NCI-H345 treated with DMSO at 0.1 percent for 48 hours (cell line): ENCODE data around the gene S100A13.
"Not testable (repeated sequence)": the region's sequence is repeated elsewhere in the genome, so short reads cannot be mapped to it uniquely, and the experiment has no call there.

Experiments used
- DNase-seq: peaks from one replicate; lab custom pipeline; 2025; ENCODE audit not compliant: unreplicated experiment; lab: John Stamatoyannopoulos, UW

The S100A13 gene

GRCh38 chr1:153648000-153648643, 20.8 kb upstream of the S100A13 start:
- no peak for DNase-seq

GRCh38 chr1:153647346-153647714, 20.0 kb upstream of the S100A13 start:
- DNase-seq, result no peak

GRCh38 chr1:153646672-153647345, 19.5 kb upstream of the S100A13 start:
- DNase-seq, result no peak

GRCh38 chr1:153643816-153644215, 16.5 kb upstream of the S100A13 start:
- DNase-seq, result no peak

GRCh38 chr1:153643100-153643499, 15.8 kb upstream of the S100A13 start:
- no peak for DNase-seq

DNA sequence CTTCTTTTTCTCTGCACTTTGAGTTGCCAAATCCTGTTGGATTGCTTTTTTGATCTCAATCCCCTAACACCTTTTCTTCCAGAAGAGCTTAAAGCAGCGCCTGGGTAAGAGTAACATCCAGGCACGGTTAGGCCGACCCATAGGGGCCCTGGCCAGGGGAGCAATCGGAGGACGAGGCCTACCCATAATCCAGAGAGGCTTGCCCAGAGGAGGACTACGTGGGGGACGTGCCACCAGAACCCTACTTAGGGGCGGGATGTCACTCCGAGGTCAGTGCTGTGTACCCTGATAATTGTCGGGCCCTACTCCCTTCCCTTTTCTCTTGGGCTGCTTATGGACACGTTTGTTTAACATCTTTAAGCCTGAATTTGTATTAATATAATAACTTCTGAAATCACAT, 14.9 kb upstream of the S100A13 start:
- DNase-seq, result no peak

GRCh38 chr1:153640861-153641260, 13.6 kb upstream of the S100A13 start:
- no peak for DNase-seq

DNA sequence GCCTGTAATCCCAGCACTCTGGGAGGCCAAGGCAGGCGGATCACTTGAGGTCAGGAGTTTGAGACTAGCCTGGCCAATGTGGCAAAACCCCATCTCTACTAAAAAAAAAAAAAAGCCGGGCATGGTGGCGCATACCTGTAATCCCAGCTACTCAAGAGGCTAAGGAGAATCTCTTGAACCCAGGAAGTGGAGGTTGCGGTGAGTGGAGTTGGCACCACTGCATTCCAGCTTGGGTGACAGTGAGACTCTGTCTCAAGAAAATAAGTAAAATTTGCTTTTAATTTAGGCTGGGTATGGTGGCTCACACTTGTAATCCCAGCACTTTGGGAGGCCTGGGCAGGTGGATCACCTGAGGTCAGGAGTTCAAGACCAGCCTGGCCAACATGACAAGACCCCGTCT, 12.9 kb upstream of the S100A13 start:
- not testable (repeated sequence) for DNase-seq

DNA sequence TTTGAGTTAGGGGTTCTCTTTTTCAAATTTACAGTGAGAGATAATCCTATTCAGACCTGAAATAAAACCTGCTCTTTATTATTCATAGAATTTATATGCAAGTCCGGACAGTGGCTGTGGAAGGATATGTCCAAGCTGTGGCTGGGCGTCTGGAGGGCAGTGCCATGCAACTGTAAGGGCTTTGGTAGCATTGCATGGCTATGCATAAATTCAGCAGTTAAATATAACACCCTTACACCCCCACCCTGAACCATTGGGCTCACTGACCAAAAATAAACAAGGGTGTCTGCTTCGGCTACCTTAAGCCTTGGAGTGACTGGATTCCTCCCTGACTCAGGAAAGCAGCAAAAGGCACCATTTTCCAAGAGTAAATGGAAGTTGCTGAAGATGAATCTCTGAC, 12.0 kb upstream of the S100A13 start:
- no peak for DNase-seq

- DNase-seq, result no peak
These were observed 11.0 kb upstream of the S100A13 start for GRCh38 chr1:153638261-153638660.

- no peak for DNase-seq
These were observed 9.0 kb upstream of the S100A13 start for GRCh38 chr1:153636312-153636711.

DNA sequence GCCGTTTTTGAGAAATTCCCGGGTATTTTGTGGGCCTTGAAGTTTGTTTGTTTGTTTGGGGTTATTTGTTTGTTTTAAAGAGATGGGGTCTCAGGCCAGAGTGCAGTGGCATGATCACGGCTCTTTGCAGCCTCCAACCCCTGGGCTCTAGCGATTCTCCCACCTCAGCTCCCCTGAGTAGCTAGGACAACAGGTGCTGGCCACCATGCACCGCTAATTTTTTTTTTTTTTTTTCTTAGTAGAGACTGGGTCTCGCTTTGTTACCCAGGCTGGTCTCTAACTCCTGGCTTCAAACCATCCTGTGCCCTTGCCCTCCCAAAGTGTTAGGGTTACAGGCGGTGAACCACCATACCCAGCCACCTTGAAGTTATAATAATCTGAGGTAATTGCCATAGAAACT, 8.6 kb upstream of the S100A13 start:
- no peak for DNase-seq

GRCh38 chr1:153633754-153634665, 6.7 kb upstream of the S100A13 start, which contains the start of gene CHTOP:
Gene CHTOP (plus strand): TSS chr1:153634066. CDS start chr1:153636589, 2,523 bp downstream.
- peak; percentile 100 for DNase-seq

DNA sequence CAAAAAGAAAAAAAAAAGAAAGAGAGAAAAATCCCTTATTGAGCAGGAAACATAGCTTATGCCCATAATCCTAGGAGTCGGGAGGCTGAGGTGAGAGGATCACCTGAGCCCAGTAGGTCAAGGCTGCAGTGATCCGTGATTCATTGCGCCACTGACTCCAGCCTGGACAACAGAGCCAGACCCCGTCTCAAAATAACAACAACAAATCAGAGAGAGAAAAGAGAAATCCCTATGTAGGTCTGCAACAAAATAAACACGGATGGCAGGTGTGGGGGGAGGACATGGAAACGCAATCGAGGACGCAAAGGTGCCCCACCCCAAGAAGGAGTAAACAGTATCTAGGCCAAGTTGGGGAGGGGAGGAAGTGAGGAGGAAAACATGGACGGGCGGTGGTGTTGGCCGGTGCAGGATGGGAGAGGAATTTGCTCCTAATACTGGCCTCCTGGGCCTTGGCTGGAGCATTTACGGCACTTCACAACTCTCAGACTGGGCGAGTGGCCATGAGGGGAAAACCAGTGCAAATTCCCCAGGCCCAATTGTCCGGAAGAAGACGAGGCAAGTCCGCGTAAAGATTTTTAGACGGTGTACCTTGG, 6.0 kb upstream of the S100A13 start:
- DNase-seq, result peak; percentile 70

- DNase-seq, result no peak
These were observed 4.0 kb upstream of the S100A13 start for GRCh38 chr1:153631047-153632022.

- DNase-seq, result no peak
These were observed 3.1 kb upstream of the S100A13 start for GRCh38 chr1:153630384-153630783.

GRCh38 chr1:153629971-153630370, 2.7 kb upstream of the S100A13 start:
- DNase-seq, result no peak

- DNase-seq, result no peak
These were observed 2.0 kb upstream of the S100A13 start for GRCh38 chr1:153629343-153629665.

- DNase-seq, result no peak
These were observed 1.5 kb upstream of the S100A13 start for GRCh38 chr1:153628638-153629342.
